ENCODE measurements around the gene EPHB1. TPM values are rescaled to one million over a fixed set of nuclear protein-coding genes. Genes with fewer than 3 reads are reported as not detected.

EPHB1 gene
- total and polyA plus RNA-seq, 4 donors = 0.23 to 1.7 (median 0.52) TPM

GRCh38 chr3:134928819-134929218 is 133.8 kb downstream of the EPHB1 start:
- Histone ChIP-seq H3K27ac (ENCODE audit: low read depth in 1 of 2, low read length in 2 of 2) (no peak overlapping the region), H3K9me3 (ENCODE audit: control insufficient read depth in 4 of 4, low read length in 3 of 4) (peaks cover 0 to 2% (median 0%) of the 10 kb centered on the region in 4 donors), H3K9ac (ENCODE audit: low read depth in 1 of 2, low read length in 2 of 2) (no peak overlapping the region), H3K36me3 (ENCODE audit: control insufficient read depth in 4 of 4, insufficient read depth in 3 of 4, low read depth in 1 of 4, low read length in 3 of 4) (no peaks in the 10 kb centered on the region), H3K4me1 (ENCODE audit: control insufficient read depth in 4 of 4, insufficient read depth in 4 of 4, low read length in 3 of 4) (no peaks in the 10 kb centered on the region), H3K27me3 (ENCODE audit: control insufficient read depth in 4 of 4, insufficient read depth in 4 of 4, low read length in 3 of 4) (no peaks in the 10 kb centered on the region), H3K4me3 (ENCODE audit: low read depth in 1 of 3, low read length in 3 of 3) (no peak overlapping the region)
- no peak for DNase-seq (ENCODE audit: low spot score)
- TF ChIP-seq HNF4G (IDR thresholded peaks at IDR 0.05) = no peak
- no peak for TF ChIP-seq FOXA1 (IDR thresholded peaks at IDR 0.05)
- no peak for TF ChIP-seq RXRA (IDR thresholded peaks at IDR 0.05)
- no peak for TF ChIP-seq SP1 (IDR thresholded peaks at IDR 0.05)
- no peak for TF ChIP-seq EGR1 (IDR thresholded peaks at IDR 0.05; ENCODE audit: low read depth in 2 of 2)
- no peak for TF ChIP-seq NR2F2 (IDR thresholded peaks at IDR 0.05)
- no peak for TF ChIP-seq FOXA2 (IDR thresholded peaks at IDR 0.05)
- no peak for TF ChIP-seq TAF1 (conservative IDR thresholded peaks at IDR 0.05)
- no peak for TF ChIP-seq RAD21 (IDR thresholded peaks at IDR 0.05)
- TF ChIP-seq, protein P1, sequence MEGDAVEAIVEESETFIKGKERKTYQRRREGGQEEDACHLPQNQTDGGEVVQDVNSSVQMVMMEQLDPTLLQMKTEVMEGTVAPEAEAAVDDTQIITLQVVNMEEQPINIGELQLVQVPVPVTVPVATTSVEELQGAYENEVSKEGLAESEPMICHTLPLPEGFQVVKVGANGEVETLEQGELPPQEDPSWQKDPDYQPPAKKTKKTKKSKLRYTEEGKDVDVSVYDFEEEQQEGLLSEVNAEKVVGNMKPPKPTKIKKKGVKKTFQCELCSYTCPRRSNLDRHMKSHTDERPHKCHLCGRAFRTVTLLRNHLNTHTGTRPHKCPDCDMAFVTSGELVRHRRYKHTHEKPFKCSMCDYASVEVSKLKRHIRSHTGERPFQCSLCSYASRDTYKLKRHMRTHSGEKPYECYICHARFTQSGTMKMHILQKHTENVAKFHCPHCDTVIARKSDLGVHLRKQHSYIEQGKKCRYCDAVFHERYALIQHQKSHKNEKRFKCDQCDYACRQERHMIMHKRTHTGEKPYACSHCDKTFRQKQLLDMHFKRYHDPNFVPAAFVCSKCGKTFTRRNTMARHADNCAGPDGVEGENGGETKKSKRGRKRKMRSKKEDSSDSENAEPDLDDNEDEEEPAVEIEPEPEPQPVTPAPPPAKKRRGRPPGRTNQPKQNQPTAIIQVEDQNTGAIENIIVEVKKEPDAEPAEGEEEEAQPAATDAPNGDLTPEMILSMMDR (IDR thresholded peaks at IDR 0.05; ENCODE audit: low read depth, low read length, missing input control) = no peak
- TF ChIP-seq, protein P2, sequence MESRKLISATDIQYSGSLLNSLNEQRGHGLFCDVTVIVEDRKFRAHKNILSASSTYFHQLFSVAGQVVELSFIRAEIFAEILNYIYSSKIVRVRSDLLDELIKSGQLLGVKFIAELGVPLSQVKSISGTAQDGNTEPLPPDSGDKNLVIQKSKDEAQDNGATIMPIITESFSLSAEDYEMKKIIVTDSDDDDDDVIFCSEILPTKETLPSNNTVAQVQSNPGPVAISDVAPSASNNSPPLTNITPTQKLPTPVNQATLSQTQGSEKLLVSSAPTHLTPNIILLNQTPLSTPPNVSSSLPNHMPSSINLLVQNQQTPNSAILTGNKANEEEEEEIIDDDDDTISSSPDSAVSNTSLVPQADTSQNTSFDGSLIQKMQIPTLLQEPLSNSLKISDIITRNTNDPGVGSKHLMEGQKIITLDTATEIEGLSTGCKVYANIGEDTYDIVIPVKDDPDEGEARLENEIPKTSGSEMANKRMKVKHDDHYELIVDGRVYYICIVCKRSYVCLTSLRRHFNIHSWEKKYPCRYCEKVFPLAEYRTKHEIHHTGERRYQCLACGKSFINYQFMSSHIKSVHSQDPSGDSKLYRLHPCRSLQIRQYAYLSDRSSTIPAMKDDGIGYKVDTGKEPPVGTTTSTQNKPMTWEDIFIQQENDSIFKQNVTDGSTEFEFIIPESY (IDR thresholded peaks at IDR 0.05) = no peak
- TF ChIP-seq HNF4A (conservative IDR thresholded peaks at IDR 0.05) = no peak
- TF ChIP-seq, protein P3, sequence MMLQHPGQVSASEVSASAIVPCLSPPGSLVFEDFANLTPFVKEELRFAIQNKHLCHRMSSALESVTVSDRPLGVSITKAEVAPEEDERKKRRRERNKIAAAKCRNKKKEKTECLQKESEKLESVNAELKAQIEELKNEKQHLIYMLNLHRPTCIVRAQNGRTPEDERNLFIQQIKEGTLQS (IDR thresholded peaks at IDR 0.05) = no peak
- TF ChIP-seq, protein P4, sequence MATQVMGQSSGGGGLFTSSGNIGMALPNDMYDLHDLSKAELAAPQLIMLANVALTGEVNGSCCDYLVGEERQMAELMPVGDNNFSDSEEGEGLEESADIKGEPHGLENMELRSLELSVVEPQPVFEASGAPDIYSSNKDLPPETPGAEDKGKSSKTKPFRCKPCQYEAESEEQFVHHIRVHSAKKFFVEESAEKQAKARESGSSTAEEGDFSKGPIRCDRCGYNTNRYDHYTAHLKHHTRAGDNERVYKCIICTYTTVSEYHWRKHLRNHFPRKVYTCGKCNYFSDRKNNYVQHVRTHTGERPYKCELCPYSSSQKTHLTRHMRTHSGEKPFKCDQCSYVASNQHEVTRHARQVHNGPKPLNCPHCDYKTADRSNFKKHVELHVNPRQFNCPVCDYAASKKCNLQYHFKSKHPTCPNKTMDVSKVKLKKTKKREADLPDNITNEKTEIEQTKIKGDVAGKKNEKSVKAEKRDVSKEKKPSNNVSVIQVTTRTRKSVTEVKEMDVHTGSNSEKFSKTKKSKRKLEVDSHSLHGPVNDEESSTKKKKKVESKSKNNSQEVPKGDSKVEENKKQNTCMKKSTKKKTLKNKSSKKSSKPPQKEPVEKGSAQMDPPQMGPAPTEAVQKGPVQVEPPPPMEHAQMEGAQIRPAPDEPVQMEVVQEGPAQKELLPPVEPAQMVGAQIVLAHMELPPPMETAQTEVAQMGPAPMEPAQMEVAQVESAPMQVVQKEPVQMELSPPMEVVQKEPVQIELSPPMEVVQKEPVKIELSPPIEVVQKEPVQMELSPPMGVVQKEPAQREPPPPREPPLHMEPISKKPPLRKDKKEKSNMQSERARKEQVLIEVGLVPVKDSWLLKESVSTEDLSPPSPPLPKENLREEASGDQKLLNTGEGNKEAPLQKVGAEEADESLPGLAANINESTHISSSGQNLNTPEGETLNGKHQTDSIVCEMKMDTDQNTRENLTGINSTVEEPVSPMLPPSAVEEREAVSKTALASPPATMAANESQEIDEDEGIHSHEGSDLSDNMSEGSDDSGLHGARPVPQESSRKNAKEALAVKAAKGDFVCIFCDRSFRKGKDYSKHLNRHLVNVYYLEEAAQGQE (IDR thresholded peaks at IDR 0.05) = no peak
- TF ChIP-seq GABPA (IDR thresholded peaks at IDR 0.05 in 1 of 2, conservative IDR thresholded peaks at IDR 0.05 in 1 of 2) = no peak
- no peak for TF ChIP-seq YY1 (IDR thresholded peaks at IDR 0.05)
- TF ChIP-seq, protein P5, sequence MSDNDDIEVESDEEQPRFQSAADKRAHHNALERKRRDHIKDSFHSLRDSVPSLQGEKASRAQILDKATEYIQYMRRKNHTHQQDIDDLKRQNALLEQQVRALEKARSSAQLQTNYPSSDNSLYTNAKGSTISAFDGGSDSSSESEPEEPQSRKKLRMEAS (IDR thresholded peaks at IDR 0.05) = no peak
- 65% methylated on average over 3 of the region's 3 CpGs for WGBS
